Activated T-cell treated with anti-CD3 and anti-CD28 coated beads, Interleukin-2, amount 50 U/mL, for 72 hours (primary cell): ENCODE data around the gene UBASH3A. TPM values are rescaled to one million over a fixed set of nuclear protein-coding genes. Genes with fewer than 3 reads are reported as not detected.

ENCODE experiments used
- ATAC-seq, 2 donors: fragments of 150-1000 bp; cut with Tn5 transposase; replicated peaks in 1 of 2; 2 replicates each; pipeline ENCODE4 v1.10.0; 2021; ENCODE audit warnings: moderate library complexity in 2 of 2, mild to moderate bottlenecking in 1 of 2
- DNase-seq, 2 donors: peaks; one replicate each; pipeline ENCODE4 v3.0.0; 2021 to 2022; ENCODE audit warnings: mixed read lengths in 1 of 2
- H3K27ac Mint-ChIP-seq: one replicate; pipeline ENCODE4 v1.8.0; 2022; ENCODE audit warnings: mild to moderate bottlenecking, moderate library complexity, mixed read lengths
- H3K27me3 Mint-ChIP-seq: one replicate; pipeline ENCODE4 v1.8.0; 2022; ENCODE audit warnings: low read depth, mixed read lengths
- H3K36me3 Mint-ChIP-seq, 2 donors: one replicate each; pipeline ENCODE4 v1.8.0; 2022; ENCODE audit warnings: mixed read lengths in 2 of 2, mild to moderate bottlenecking in 1 of 2; ENCODE audit not compliant: insufficient read depth in 2 of 2
- H3K4me1 Mint-ChIP-seq: one replicate; pipeline ENCODE4 v1.8.0; 2022; ENCODE audit warnings: low read depth, mixed read lengths
- H3K4me3 Mint-ChIP-seq, 2 donors: one replicate each; pipeline ENCODE4 v1.8.0; 2022; ENCODE audit warnings: mild to moderate bottlenecking in 2 of 2, mixed read lengths in 2 of 2, moderate library complexity in 2 of 2
- H3K9me3 Mint-ChIP-seq, 2 donors: one replicate each; pipeline ENCODE4 v1.8.0; 2022; ENCODE audit warnings: mixed read lengths in 2 of 2
- total RNA-seq, 2 donors: library from RNA; stranded (reverse); gene quantifications; one replicate each; pipeline ENCODE4 v1.2.3, GENCODE V29; 2022

Gene UBASH3A
- total RNA-seq, 2 donors from 2014 or later = 54.5 to 57.4 TPM

- no peaks in the 10 kb centered on the region for H3K27me3 Mint-ChIP-seq
- DNase-seq = no peak
- H3K4me1 Mint-ChIP-seq = peaks cover 49% of the 10 kb centered on the region
- H3K4me3 Mint-ChIP-seq = no peak overlapping the region
- ATAC-seq = no peak
- no peak overlapping the region for H3K27ac Mint-ChIP-seq
- H3K9me3 Mint-ChIP-seq = no peaks in the 10 kb centered on the region
- no peaks in the 10 kb centered on the region for H3K36me3 Mint-ChIP-seq
These were observed 51.5 kb downstream of the UBASH3A start for GRCh38 chr21:42455196-42455595.

- no peak for ATAC-seq
- no peak for DNase-seq
- no peak overlapping the region for H3K4me3 Mint-ChIP-seq
- H3K9me3 Mint-ChIP-seq = no peaks in the 10 kb centered on the region
- no peaks in the 10 kb centered on the region for H3K36me3 Mint-ChIP-seq
- H3K27me3 Mint-ChIP-seq = no peaks in the 10 kb centered on the region
- H3K4me1 Mint-ChIP-seq = peaks cover 49% of the 10 kb centered on the region
- no peak overlapping the region for H3K27ac Mint-ChIP-seq
These were observed 52.2 kb downstream of the UBASH3A start for GRCh38 chr21:42455754-42456440.

- H3K27ac Mint-ChIP-seq = no peak overlapping the region
These were observed 52.8 kb downstream of the UBASH3A start for GRCh38 chr21:42456457-42456856.

GRCh38 chr21:42459082-42459460, 55.4 kb downstream of the UBASH3A start:
- Mint-ChIP-seq H3K4me3 (no peak overlapping the region), H3K4me1 (peaks cover 62% of the 10 kb centered on the region), H3K36me3 (peaks cover 0 to 1% of the 10 kb centered on the region in 2 donors), H3K9me3 (peaks cover 0 to 2% of the 10 kb centered on the region in 2 donors), H3K27me3 (no peaks in the 10 kb centered on the region), H3K27ac (no peak overlapping the region)
- no peak for ATAC-seq
- DNase-seq = no peak

More at GRCh38 chr21:42456457-42456856, 52.8 kb downstream of the UBASH3A start:
- no peaks in the 10 kb centered on the region for H3K36me3 Mint-ChIP-seq
- peak; percentile 90 to 95 for ATAC-seq
- H3K9me3 Mint-ChIP-seq = no peaks in the 10 kb centered on the region
- peaks cover 50% of the 10 kb centered on the region for H3K4me1 Mint-ChIP-seq
- H3K4me3 Mint-ChIP-seq = no peak overlapping the region
- no peaks in the 10 kb centered on the region for H3K27me3 Mint-ChIP-seq
- DNase-seq = peak; percentile 58 to 64

GRCh38 chr21:42459546-42460215, 56.0 kb downstream of the UBASH3A start:
- no peaks in the 10 kb centered on the region for H3K27me3 Mint-ChIP-seq
- H3K27ac Mint-ChIP-seq = no peak overlapping the region
- DNase-seq (no peak), ATAC-seq (no peak)
- no peak overlapping the region for H3K4me3 Mint-ChIP-seq
- peaks cover 0 to 1% of the 10 kb centered on the region in 2 donors for H3K36me3 Mint-ChIP-seq
- peaks cover 0 to 2% of the 10 kb centered on the region in 2 donors for H3K9me3 Mint-ChIP-seq
- H3K4me1 Mint-ChIP-seq = peaks cover 68% of the 10 kb centered on the region

- peak overlapping the region; percentile 53 to 69 for H3K4me3 Mint-ChIP-seq
- H3K27ac Mint-ChIP-seq = no peak overlapping the region
- no peaks in the 10 kb centered on the region for H3K27me3 Mint-ChIP-seq
- H3K9me3 Mint-ChIP-seq = peaks cover 0 to 2% of the 10 kb centered on the region in 2 donors
- DNase-seq (peak in 1 of 2 donors; percentile 33), ATAC-seq (peak; percentile 29 to 40)
- peaks cover 72% of the 10 kb centered on the region for H3K4me1 Mint-ChIP-seq
- peaks cover 0 to 1% of the 10 kb centered on the region in 2 donors for H3K36me3 Mint-ChIP-seq
These were observed 56.9 kb downstream of the UBASH3A start for GRCh38 chr21:42460391-42461184.

- no peak for ATAC-seq
- Mint-ChIP-seq H3K9me3 (peaks cover 0 to 2% of the 10 kb centered on the region in 2 donors), H3K4me1 (peaks cover 70% of the 10 kb centered on the region), H3K36me3 (peaks cover 0 to 1% of the 10 kb centered on the region in 2 donors), H3K27ac (peak overlapping the region; percentile 52), H3K27me3 (no peaks in the 10 kb centered on the region), H3K4me3 (peak overlapping the region; percentile 21 to 69)
- DNase-seq = no peak
These were observed 57.5 kb downstream of the UBASH3A start for GRCh38 chr21:42461185-42461520.

GRCh38 chr21:42461881-42462877, 58.5 kb downstream of the UBASH3A start:
- H3K27ac Mint-ChIP-seq = no peak overlapping the region

GRCh38 chr21:42463861-42464515, 60.3 kb downstream of the UBASH3A start:
- H3K9me3 Mint-ChIP-seq = peaks cover 0 to 2% of the 10 kb centered on the region in 2 donors
- peak overlapping the region; percentile 44 to 61 for H3K4me3 Mint-ChIP-seq
- peaks cover 64% of the 10 kb centered on the region for H3K4me1 Mint-ChIP-seq
- ATAC-seq (peak; percentile 82 to 88), DNase-seq (peak; percentile 59 to 68)
- peak overlapping the region; percentile 83 for H3K27ac Mint-ChIP-seq
- H3K27me3 Mint-ChIP-seq = no peaks in the 10 kb centered on the region
- peaks cover 0 to 1% of the 10 kb centered on the region in 2 donors for H3K36me3 Mint-ChIP-seq

More at GRCh38 chr21:42461881-42462877, 58.5 kb downstream of the UBASH3A start:
- H3K9me3 Mint-ChIP-seq = peaks cover 0 to 2% of the 10 kb centered on the region in 2 donors
- H3K36me3 Mint-ChIP-seq = peaks cover 0 to 1% of the 10 kb centered on the region in 2 donors
- peaks cover 65% of the 10 kb centered on the region for H3K4me1 Mint-ChIP-seq
- DNase-seq (no peak), ATAC-seq (no peak)
- H3K4me3 Mint-ChIP-seq = no peak overlapping the region
- no peaks in the 10 kb centered on the region for H3K27me3 Mint-ChIP-seq

GRCh38 chr21:42465008-42465802, 61.5 kb downstream of the UBASH3A start:
- Mint-ChIP-seq H3K27ac (no peak overlapping the region), H3K4me3 (peak overlapping the region; percentile 44), H3K4me1 (peaks cover 60% of the 10 kb centered on the region), H3K36me3 (peaks cover 0 to 1% of the 10 kb centered on the region in 2 donors), H3K9me3 (peaks cover 0 to 2% of the 10 kb centered on the region in 2 donors), H3K27me3 (no peaks in the 10 kb centered on the region)
- no peak for ATAC-seq
- no peak for DNase-seq

GRCh38 chr21:42465803-42466127, 62.1 kb downstream of the UBASH3A start:
- no peak overlapping the region for H3K4me3 Mint-ChIP-seq
- peaks cover 55% of the 10 kb centered on the region for H3K4me1 Mint-ChIP-seq
- DNase-seq (no peak), ATAC-seq (no peak)
- no peak overlapping the region for H3K27ac Mint-ChIP-seq
- H3K36me3 Mint-ChIP-seq = peaks cover 0 to 1% of the 10 kb centered on the region in 2 donors
- peaks cover 0 to 2% of the 10 kb centered on the region in 2 donors for H3K9me3 Mint-ChIP-seq
- H3K27me3 Mint-ChIP-seq = no peaks in the 10 kb centered on the region
